Measurements from ENCODE around the gene GTF2IRD2. TPM values are rescaled to one million over a fixed set of nuclear protein-coding genes. Genes with fewer than 3 reads are reported as not detected.
A peak's percentile ranks its signal among the peaks of the same experiment; 100 is the strongest.
"Not testable (repeated sequence)": the region's sequence is repeated elsewhere in the genome, so short reads cannot be mapped to it uniquely, and the experiment has no call there.

Gene GTF2IRD2
- polyA plus RNA-seq, 1 donor: 26.4 TPM

GRCh38 chr7:74788369-74789150 lies 62.8 kb downstream of the GTF2IRD2 start:
- H3K4me3 ChIP-seq (ENCODE audit: low read length): peak overlapping the region; percentile 13
- no CpG with 5 or more reads among the region's 82 CpGs for WGBS (ENCODE audit: insufficient coverage, low lambda C conversion rate)
- not testable (repeated sequence) for H3K27me3 ChIP-seq (ENCODE audit: control insufficient read depth, insufficient read depth, low read length); H3K36me3 ChIP-seq (ENCODE audit: control insufficient read depth, insufficient read depth, low read length); H3K9me3 ChIP-seq (ENCODE audit: control insufficient read depth, low read depth, low read length); H3K4me1 ChIP-seq (ENCODE audit: control insufficient read depth, insufficient read depth, low read length); H3K27ac ChIP-seq (ENCODE audit: low read length)
- DNase-seq: peak; percentile 81 to 89

GRCh38 chr7:74783595-74783994 lies 67.8 kb downstream of the GTF2IRD2 start:
- not testable (repeated sequence) for H3K9me3 ChIP-seq (ENCODE audit: control insufficient read depth, low read depth, low read length); H3K4me1 ChIP-seq (ENCODE audit: control insufficient read depth, insufficient read depth, low read length); DNase-seq; H3K36me3 ChIP-seq (ENCODE audit: control insufficient read depth, insufficient read depth, low read length); H3K27ac ChIP-seq (ENCODE audit: low read length); H3K4me3 ChIP-seq (ENCODE audit: low read length); H3K27me3 ChIP-seq (ENCODE audit: control insufficient read depth, insufficient read depth, low read length)
- no CpG with 5 or more reads among the region's 5 CpGs for WGBS (ENCODE audit: insufficient coverage, low lambda C conversion rate)

GRCh38 chr7:74781746-74782145 lies 69.7 kb downstream of the GTF2IRD2 start:
- DNase-seq; H3K27ac ChIP-seq (ENCODE audit: low read length); H3K27me3 ChIP-seq (ENCODE audit: control insufficient read depth, insufficient read depth, low read length); H3K9me3 ChIP-seq (ENCODE audit: control insufficient read depth, low read depth, low read length); H3K4me1 ChIP-seq (ENCODE audit: control insufficient read depth, insufficient read depth, low read length); H3K36me3 ChIP-seq (ENCODE audit: control insufficient read depth, insufficient read depth, low read length); H3K4me3 ChIP-seq (ENCODE audit: low read length): not testable (repeated sequence)
- WGBS (ENCODE audit: insufficient coverage, low lambda C conversion rate): no CpG with 5 or more reads among the region's 6 CpGs

GRCh38 chr7:74779053-74779452 lies 72.4 kb downstream of the GTF2IRD2 start:
- H3K27me3 ChIP-seq (ENCODE audit: control insufficient read depth, insufficient read depth, low read length); H3K4me1 ChIP-seq (ENCODE audit: control insufficient read depth, insufficient read depth, low read length); DNase-seq; H3K4me3 ChIP-seq (ENCODE audit: low read length); H3K27ac ChIP-seq (ENCODE audit: low read length); H3K9me3 ChIP-seq (ENCODE audit: control insufficient read depth, low read depth, low read length); H3K36me3 ChIP-seq (ENCODE audit: control insufficient read depth, insufficient read depth, low read length): not testable (repeated sequence)
- no CpG with 5 or more reads among the region's 17 CpGs for WGBS (ENCODE audit: insufficient coverage, low lambda C conversion rate)

GRCh38 chr7:74775111-74775510 lies 76.3 kb downstream of the GTF2IRD2 start:
- H3K4me3 ChIP-seq (ENCODE audit: low read length); H3K27ac ChIP-seq (ENCODE audit: low read length); H3K4me1 ChIP-seq (ENCODE audit: control insufficient read depth, insufficient read depth, low read length); H3K27me3 ChIP-seq (ENCODE audit: control insufficient read depth, insufficient read depth, low read length); H3K9me3 ChIP-seq (ENCODE audit: control insufficient read depth, low read depth, low read length); DNase-seq; H3K36me3 ChIP-seq (ENCODE audit: control insufficient read depth, insufficient read depth, low read length): not testable (repeated sequence)
- WGBS (ENCODE audit: insufficient coverage, low lambda C conversion rate): no CpG with 5 or more reads among the region's 6 CpGs

- H3K27ac ChIP-seq (ENCODE audit: low read length); H3K4me1 ChIP-seq (ENCODE audit: control insufficient read depth, insufficient read depth, low read length); H3K9me3 ChIP-seq (ENCODE audit: control insufficient read depth, low read depth, low read length); H3K36me3 ChIP-seq (ENCODE audit: control insufficient read depth, insufficient read depth, low read length); DNase-seq; H3K27me3 ChIP-seq (ENCODE audit: control insufficient read depth, insufficient read depth, low read length); H3K4me3 ChIP-seq (ENCODE audit: low read length): not testable (repeated sequence)
- no CpG with 5 or more reads among the region's 21 CpGs for WGBS (ENCODE audit: insufficient coverage, low lambda C conversion rate)
Observed at GRCh38 chr7:74773760-74774750, 77.3 kb downstream of the GTF2IRD2 start, which contains the start of gene NCF1. Gene NCF1 (plus strand): TSS chr7:74774011. CDS start chr7:74774032, 21 bp downstream.

GRCh38 chr7:74772093-74772492 lies 79.3 kb downstream of the GTF2IRD2 start:
- H3K9me3 ChIP-seq (ENCODE audit: control insufficient read depth, low read depth, low read length); H3K27me3 ChIP-seq (ENCODE audit: control insufficient read depth, insufficient read depth, low read length); H3K36me3 ChIP-seq (ENCODE audit: control insufficient read depth, insufficient read depth, low read length); H3K4me1 ChIP-seq (ENCODE audit: control insufficient read depth, insufficient read depth, low read length); H3K27ac ChIP-seq (ENCODE audit: low read length); H3K4me3 ChIP-seq (ENCODE audit: low read length); DNase-seq: not testable (repeated sequence)
- no CpG with 5 or more reads among the region's 6 CpGs for WGBS (ENCODE audit: insufficient coverage, low lambda C conversion rate)

- H3K4me1 ChIP-seq (ENCODE audit: control insufficient read depth, insufficient read depth, low read length); H3K27me3 ChIP-seq (ENCODE audit: control insufficient read depth, insufficient read depth, low read length); DNase-seq; H3K27ac ChIP-seq (ENCODE audit: low read length); H3K9me3 ChIP-seq (ENCODE audit: control insufficient read depth, low read depth, low read length); H3K36me3 ChIP-seq (ENCODE audit: control insufficient read depth, insufficient read depth, low read length); H3K4me3 ChIP-seq (ENCODE audit: low read length): not testable (repeated sequence)
- no CpG with 5 or more reads among the region's 7 CpGs for WGBS (ENCODE audit: insufficient coverage, low lambda C conversion rate)
Observed at GRCh38 chr7:74770062-74770461, 81.3 kb downstream of the GTF2IRD2 start.

GRCh38 chr7:74766991-74767390 lies 84.4 kb downstream of the GTF2IRD2 start:
- no CpG with 5 or more reads among the region's 10 CpGs for WGBS (ENCODE audit: insufficient coverage, low lambda C conversion rate)
- not testable (repeated sequence) for H3K4me1 ChIP-seq (ENCODE audit: control insufficient read depth, insufficient read depth, low read length); H3K36me3 ChIP-seq (ENCODE audit: control insufficient read depth, insufficient read depth, low read length); H3K4me3 ChIP-seq (ENCODE audit: low read length); DNase-seq; H3K27me3 ChIP-seq (ENCODE audit: control insufficient read depth, insufficient read depth, low read length); H3K9me3 ChIP-seq (ENCODE audit: control insufficient read depth, low read depth, low read length); H3K27ac ChIP-seq (ENCODE audit: low read length)

- DNase-seq; H3K27ac ChIP-seq (ENCODE audit: low read length); H3K36me3 ChIP-seq (ENCODE audit: control insufficient read depth, insufficient read depth, low read length); H3K4me1 ChIP-seq (ENCODE audit: control insufficient read depth, insufficient read depth, low read length); H3K27me3 ChIP-seq (ENCODE audit: control insufficient read depth, insufficient read depth, low read length); H3K9me3 ChIP-seq (ENCODE audit: control insufficient read depth, low read depth, low read length); H3K4me3 ChIP-seq (ENCODE audit: low read length): not testable (repeated sequence)
- WGBS (ENCODE audit: insufficient coverage, low lambda C conversion rate): no CpG with 5 or more reads among the region's 7 CpGs
Observed at GRCh38 chr7:74766509-74766908, 84.9 kb downstream of the GTF2IRD2 start.

Measured in large intestine (tissue), 3 donors.